ENCODE measurements around the gene TMEM200C.
"Not testable (repeated sequence)": the region's sequence is repeated elsewhere in the genome, so short reads cannot be mapped to it uniquely, and the experiment has no call there.

TMEM200C gene

DNA sequence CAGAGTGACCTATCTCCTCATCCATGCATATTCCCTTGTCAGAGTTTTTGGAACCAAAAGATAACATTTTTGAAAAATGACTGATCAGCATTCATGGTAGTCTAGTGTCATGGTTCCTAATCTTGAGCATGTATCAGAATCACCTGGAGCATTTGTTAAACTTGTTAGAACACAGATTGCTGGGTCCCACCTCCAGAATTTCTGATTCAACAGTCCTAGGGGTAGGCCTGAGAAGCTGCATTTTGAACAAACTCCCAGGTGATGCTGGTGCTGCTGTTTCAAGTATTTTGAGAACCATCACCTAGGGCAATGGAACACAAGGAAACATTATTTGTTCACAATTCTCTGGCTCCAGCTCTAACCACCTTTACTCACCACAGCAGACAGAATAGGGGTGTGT, 21.0 kb downstream of the TMEM200C start:
- no peaks in the 10 kb centered on the region for H3K9me3 Mint-ChIP-seq
- H3K4me3 Mint-ChIP-seq = no peak overlapping the region
- H3K27me3 Mint-ChIP-seq (ENCODE audit: low read depth) = no peaks in the 10 kb centered on the region
- no peak overlapping the region for H3K27ac Mint-ChIP-seq
- no peaks in the 10 kb centered on the region for H3K4me1 Mint-ChIP-seq (ENCODE audit: low read depth)
- H3K36me3 Mint-ChIP-seq (ENCODE audit: low read depth) = no peaks in the 10 kb centered on the region

DNA sequence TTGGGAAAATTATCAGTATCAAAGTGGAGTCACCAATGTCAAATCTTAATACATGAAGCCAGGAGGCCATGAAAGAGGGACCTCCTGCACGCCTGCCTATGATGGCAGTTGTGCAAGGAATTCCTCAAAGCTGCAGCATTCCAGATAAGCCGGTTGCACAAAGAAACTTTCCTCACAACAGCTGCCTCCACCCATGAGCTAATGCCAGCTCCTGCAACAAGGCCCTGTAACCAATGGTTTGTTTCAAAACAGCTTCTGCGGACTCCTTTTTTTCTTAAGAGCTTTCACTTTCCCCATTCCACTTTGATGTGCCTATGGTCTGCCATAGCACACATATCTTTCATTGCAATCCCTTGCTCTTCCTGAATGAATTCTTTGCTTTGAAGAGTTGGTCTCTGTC, 22.4 kb downstream of the TMEM200C start:
- Mint-ChIP-seq H3K27ac (no peak overlapping the region), H3K4me3 (no peak overlapping the region), H3K9me3 (no peaks in the 10 kb centered on the region), H3K4me1 (ENCODE audit: low read depth) (peaks cover 2% of the 10 kb centered on the region), H3K36me3 (ENCODE audit: low read depth) (no peaks in the 10 kb centered on the region), H3K27me3 (ENCODE audit: low read depth) (no peaks in the 10 kb centered on the region)

DNA sequence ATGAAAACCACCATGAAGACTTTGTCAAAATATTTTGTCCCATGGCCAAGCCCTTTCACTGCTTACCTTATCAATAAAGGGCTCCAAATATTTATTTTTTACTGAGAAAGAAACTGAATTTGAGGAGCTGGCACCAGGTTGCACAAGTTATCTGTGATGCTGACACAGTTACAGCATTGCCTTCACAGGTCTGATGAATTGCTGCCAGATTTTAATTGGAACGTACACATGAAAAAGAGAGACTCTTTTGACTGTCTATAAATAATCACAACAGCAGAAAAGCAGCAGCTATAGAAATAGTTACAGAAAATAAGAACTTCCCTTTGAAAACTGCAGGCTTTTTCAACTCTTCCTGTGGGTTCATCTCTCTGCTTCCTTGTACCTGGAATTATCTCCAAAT, 23.9 kb downstream of the TMEM200C start:
- Mint-ChIP-seq H3K9me3 (no peaks in the 10 kb centered on the region), H3K4me3 (no peak overlapping the region), H3K4me1 (ENCODE audit: low read depth) (peaks cover 2% of the 10 kb centered on the region), H3K36me3 (ENCODE audit: low read depth) (no peaks in the 10 kb centered on the region), H3K27ac (no peak overlapping the region), H3K27me3 (ENCODE audit: low read depth) (no peaks in the 10 kb centered on the region)

DNA sequence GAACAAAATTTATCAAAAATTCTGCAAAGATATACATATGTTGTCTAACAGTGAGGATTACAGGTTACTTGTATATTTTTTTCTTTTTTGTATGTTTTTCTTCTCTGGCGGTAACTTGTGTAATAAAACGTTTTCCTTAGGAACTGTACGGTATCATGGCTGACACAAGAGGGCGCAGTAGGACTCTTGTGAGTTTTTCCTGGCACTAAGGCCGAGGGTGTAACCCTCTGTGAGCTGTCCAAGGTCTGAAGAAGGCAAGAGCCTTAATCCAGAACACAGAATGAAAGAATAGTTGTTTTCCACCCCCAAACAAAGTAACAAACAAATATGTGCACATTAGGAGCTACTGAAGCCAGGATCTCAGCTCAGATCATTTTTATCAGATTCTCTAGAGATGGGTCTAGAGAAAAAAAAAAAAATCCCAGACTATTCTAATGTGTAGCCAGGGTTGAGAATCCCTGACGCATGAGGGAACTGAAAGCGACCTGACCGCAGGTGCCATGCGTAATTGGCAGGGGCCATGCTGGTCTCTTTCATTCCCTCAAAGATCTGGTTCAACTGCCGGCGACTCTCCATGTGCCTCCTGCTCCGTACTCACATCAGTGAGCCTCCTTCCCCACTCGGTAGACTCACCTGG, 27.0 kb downstream of the TMEM200C start:
- Mint-ChIP-seq H3K27ac (no peak overlapping the region), H3K4me3 (no peak overlapping the region), H3K36me3 (ENCODE audit: low read depth) (no peaks in the 10 kb centered on the region), H3K9me3 (no peaks in the 10 kb centered on the region), H3K4me1 (ENCODE audit: low read depth) (peaks cover 2% of the 10 kb centered on the region), H3K27me3 (ENCODE audit: low read depth) (no peaks in the 10 kb centered on the region)

DNA sequence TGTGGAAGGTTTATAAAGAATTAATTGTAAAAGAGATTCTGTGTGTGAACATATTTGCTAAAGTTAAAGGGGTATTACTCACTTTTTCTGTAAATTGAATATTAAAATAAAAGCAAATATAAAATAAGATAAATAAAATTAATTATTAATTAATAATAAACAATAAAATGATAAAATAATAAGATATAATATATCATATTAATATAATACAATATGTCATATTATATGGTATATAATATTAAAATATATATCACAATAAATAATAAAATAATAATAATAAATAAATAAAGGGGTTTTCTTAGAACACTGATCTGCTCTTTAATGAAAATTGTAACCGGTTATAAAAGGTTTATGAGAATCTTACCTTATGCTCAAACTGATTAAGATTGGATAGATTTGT, 29.8 kb downstream of the TMEM200C start:
- peaks cover 2% of the 10 kb centered on the region for H3K4me1 Mint-ChIP-seq (ENCODE audit: low read depth)
- H3K9me3 Mint-ChIP-seq = no peaks in the 10 kb centered on the region
- no peak overlapping the region for H3K4me3 Mint-ChIP-seq
- peaks cover 2% of the 10 kb centered on the region for H3K36me3 Mint-ChIP-seq (ENCODE audit: low read depth)
- H3K27me3 Mint-ChIP-seq (ENCODE audit: low read depth) = no peaks in the 10 kb centered on the region
- no peak overlapping the region for H3K27ac Mint-ChIP-seq

DNA sequence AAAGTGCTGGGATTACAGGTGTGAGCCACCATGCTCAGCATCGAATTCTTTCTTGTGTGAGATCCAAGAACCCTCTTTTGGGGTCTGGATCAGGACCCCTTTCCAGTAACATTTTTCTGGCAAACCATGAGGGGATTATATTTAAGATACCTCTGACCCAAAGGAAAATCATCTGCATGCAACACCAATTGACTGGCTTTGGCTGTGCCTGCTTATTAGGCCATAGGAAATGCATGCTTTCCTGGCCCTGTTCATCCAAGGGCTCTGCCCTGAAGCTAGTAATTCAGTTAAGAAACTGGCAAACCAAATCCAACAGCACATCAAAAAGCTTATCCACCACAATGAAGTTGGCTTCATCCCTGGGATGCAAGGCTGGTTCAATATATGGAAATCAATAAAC, 33.2 kb downstream of the TMEM200C start:
- not testable (repeated sequence) for H3K27ac Mint-ChIP-seq; H3K36me3 Mint-ChIP-seq (ENCODE audit: low read depth); H3K4me3 Mint-ChIP-seq; H3K4me1 Mint-ChIP-seq (ENCODE audit: low read depth); H3K9me3 Mint-ChIP-seq; H3K27me3 Mint-ChIP-seq (ENCODE audit: low read depth)

DNA sequence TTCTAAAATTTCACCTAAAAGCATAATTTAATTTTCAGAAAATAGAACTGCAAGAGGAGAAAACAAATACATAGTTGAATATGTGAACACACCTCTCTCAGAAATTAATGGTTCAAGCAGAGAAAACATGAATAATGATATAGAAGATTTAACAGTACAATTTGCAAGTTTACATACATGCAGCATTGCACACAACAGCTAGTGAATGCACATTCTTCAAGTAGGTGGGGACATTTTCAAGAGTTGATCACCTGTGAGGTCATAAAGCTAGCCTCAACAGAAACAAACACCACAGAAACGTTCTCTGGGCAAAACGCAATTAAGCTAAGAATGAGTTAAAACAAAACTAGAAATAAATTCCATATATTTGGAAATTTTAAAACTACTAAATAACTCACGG, 38.1 kb downstream of the TMEM200C start:
- no peaks in the 10 kb centered on the region for H3K9me3 Mint-ChIP-seq

DNA sequence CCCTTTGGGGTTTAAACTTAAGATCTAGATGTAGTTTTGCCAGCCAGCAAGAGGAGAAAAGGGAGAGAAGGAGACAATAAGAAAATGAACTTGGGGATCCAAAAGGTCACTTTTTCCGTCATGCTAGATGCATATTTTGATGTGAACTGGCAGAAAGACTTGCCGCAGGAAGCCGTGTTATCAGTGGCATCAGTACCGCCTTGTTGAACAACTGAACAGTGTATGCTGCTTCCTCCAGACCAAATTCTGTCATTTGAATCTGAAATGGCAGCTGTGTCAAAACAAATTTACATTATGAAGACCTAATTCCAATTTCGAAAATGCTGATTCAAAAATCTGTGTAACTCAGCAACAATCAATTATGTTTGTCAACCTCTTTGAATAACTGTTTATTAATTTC, 42.1 kb downstream of the TMEM200C start:
- Mint-ChIP-seq H3K27me3 (ENCODE audit: low read depth) (peaks cover 11% of the 10 kb centered on the region), H3K27ac (no peak overlapping the region), H3K9me3 (no peaks in the 10 kb centered on the region), H3K4me3 (no peak overlapping the region), H3K36me3 (ENCODE audit: low read depth) (no peaks in the 10 kb centered on the region), H3K4me1 (ENCODE audit: low read depth) (no peaks in the 10 kb centered on the region)

More for the DNA sequence above, 38.1 kb downstream of the TMEM200C start:
- Mint-ChIP-seq H3K27ac (no peak overlapping the region), H3K4me3 (no peak overlapping the region), H3K27me3 (ENCODE audit: low read depth) (peaks cover 11% of the 10 kb centered on the region), H3K4me1 (ENCODE audit: low read depth) (no peaks in the 10 kb centered on the region), H3K36me3 (ENCODE audit: low read depth) (no peaks in the 10 kb centered on the region)

DNA sequence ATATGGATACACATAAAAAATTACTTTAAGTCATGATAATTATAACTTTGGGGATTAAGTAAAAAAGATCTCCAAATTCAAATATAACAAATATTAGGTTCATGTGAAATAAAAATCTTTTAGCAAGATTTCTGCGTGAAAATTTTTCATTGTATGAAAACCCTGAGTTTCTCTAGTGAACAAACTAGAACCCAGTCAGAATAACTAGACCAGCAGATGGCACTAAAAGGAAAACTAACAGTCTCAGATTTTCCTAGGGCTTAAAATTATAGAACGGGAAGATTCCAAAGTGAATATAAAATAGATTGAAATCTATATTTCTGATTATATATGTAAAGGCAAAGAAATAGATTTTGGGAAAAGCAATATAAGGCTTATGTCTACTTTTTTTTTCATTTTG, 43.3 kb downstream of the TMEM200C start:
- no peak overlapping the region for H3K4me3 Mint-ChIP-seq
- no peaks in the 10 kb centered on the region for H3K4me1 Mint-ChIP-seq (ENCODE audit: low read depth)
- H3K9me3 Mint-ChIP-seq = no peaks in the 10 kb centered on the region
- H3K27ac Mint-ChIP-seq = no peak overlapping the region
- no peaks in the 10 kb centered on the region for H3K36me3 Mint-ChIP-seq (ENCODE audit: low read depth)
- H3K27me3 Mint-ChIP-seq (ENCODE audit: low read depth) = peaks cover 11% of the 10 kb centered on the region

DNA sequence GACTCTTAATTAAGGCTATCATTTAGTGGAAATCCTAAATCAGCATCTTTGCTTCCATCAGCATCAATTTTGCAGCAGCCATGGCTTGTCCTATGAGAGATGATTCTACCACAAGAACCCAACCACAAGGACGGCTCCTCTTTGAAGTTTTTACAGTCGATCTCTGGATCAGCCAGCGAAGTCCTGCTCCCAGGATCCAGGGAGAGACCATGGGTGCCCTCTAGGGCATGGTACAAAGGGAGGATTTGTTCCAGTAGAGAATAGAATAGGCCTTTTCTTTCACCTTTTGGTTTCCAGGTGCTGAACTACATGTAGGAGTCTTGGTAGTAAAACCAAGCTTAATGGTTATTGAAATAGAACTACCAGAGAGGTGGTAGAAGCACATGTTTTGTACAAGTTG, 52.7 kb downstream of the TMEM200C start:
- Mint-ChIP-seq H3K27ac (no peak overlapping the region), H3K27me3 (ENCODE audit: low read depth) (no peaks in the 10 kb centered on the region), H3K4me3 (no peak overlapping the region), H3K36me3 (ENCODE audit: low read depth) (no peaks in the 10 kb centered on the region), H3K9me3 (no peaks in the 10 kb centered on the region), H3K4me1 (ENCODE audit: low read depth) (no peaks in the 10 kb centered on the region)

DNA sequence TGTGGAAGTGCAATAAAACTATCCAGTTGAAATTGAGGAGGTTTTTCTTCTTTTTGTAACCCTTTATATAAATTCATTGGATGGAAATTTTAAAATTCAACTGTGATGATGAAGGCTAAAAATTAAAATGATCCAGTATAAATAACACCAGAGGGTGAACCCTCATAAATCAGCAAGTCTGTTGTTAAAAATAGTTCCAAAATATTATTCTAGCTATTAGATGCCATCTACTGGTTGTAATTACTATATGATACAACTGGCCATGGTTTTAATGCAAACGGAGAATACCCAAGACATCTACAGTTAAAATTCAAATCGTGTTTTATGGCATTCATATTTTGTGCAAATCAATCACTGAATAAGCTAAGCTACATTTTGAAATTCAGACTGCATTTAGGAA, 53.8 kb downstream of the TMEM200C start:
- Mint-ChIP-seq H3K36me3 (ENCODE audit: low read depth) (no peaks in the 10 kb centered on the region), H3K27ac (no peak overlapping the region), H3K9me3 (no peaks in the 10 kb centered on the region), H3K4me1 (ENCODE audit: low read depth) (no peaks in the 10 kb centered on the region), H3K4me3 (no peak overlapping the region), H3K27me3 (ENCODE audit: low read depth) (no peaks in the 10 kb centered on the region)

DNA sequence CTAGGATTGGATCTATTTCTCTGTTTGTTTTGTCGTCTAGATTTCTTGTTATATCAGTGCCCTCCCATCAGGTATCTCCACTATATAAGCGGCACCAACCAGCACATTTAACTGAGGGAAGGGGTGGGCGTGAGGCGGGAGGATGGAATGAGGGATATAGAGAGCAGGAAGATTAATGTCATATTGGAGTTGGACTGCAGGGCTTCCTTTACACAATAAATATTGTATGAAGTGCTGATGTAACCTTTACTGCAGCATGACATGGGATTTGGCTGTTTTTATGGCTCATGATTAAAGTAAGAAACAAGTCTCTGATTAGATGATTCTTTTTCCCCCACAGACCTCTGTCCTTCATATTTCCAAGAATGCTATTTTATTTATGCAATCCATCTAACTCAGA, 54.8 kb downstream of the TMEM200C start:
- H3K4me1 Mint-ChIP-seq (ENCODE audit: low read depth) = no peaks in the 10 kb centered on the region

DNA sequence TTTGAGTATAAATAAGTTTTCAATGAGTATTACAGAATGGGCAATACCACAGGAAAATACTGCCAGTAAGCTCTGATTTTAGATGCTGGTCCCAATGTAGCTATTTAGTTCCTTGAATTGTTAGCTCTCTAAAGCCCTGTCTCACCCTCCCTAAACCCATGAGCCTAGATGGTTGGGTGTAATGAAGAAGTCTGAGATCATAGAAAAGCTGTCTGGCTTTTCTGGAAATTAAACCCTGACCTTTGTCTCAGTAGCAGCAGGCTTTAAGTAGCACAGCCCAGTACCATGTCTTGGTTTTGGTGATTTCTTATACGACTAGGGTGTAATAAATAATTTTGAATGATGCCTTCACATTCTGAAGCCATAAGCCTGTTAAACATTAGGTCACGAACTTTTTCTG, 55.3 kb downstream of the TMEM200C start:
- Mint-ChIP-seq H3K4me3 (no peak overlapping the region), H3K9me3 (no peaks in the 10 kb centered on the region), H3K4me1 (ENCODE audit: low read depth) (no peaks in the 10 kb centered on the region), H3K36me3 (ENCODE audit: low read depth) (no peaks in the 10 kb centered on the region), H3K27me3 (ENCODE audit: low read depth) (no peaks in the 10 kb centered on the region), H3K27ac (no peak overlapping the region)

More for the DNA sequence above, 54.8 kb downstream of the TMEM200C start:
- Mint-ChIP-seq H3K36me3 (ENCODE audit: low read depth) (no peaks in the 10 kb centered on the region), H3K9me3 (no peaks in the 10 kb centered on the region), H3K27me3 (ENCODE audit: low read depth) (no peaks in the 10 kb centered on the region), H3K4me3 (no peak overlapping the region), H3K27ac (no peak overlapping the region)

DNA sequence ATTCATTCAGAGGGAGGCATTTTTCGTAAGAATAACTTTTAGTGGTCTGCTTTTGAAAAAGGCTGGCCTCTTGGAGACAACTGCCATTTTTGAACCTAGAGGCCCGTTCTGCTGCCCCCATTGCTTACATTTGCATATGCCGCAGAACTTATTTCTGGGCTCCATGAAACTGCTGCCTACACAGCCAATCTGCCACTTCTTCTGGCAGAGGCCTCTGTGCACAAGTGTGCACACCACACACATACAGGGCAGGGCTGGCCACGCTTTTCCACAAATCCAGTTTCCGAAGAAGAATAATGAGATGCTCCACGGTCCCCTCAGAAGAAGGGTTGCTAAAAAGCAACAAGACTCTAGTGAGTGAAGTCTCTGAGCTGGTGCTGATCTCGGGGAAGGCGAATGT, 56.2 kb downstream of the TMEM200C start:
- H3K4me1 Mint-ChIP-seq (ENCODE audit: low read depth) = no peaks in the 10 kb centered on the region
- no peaks in the 10 kb centered on the region for H3K9me3 Mint-ChIP-seq
- H3K27ac Mint-ChIP-seq = no peak overlapping the region
- no peaks in the 10 kb centered on the region for H3K36me3 Mint-ChIP-seq (ENCODE audit: low read depth)
- H3K4me3 Mint-ChIP-seq = no peak overlapping the region
- H3K27me3 Mint-ChIP-seq (ENCODE audit: low read depth) = no peaks in the 10 kb centered on the region

Measured in T-helper 1 cell treated with Interleukin-12 subunit alpha and Interleukin-12 subunit beta and Interleukin-4 antibody, amounts not matched to agents 30 μg/mL and 1 μg/mL, for 36 hours (primary cell).